Vagina (tissue), 2 donors: Measurements from ENCODE around the gene JADE1. TPM values are rescaled to one million over a fixed set of nuclear protein-coding genes. Genes with fewer than 3 reads are reported as not detected.

Source experiments
- DNase-seq, 2 donors: peaks; one replicate each; pipeline ENCODE4 v3.0.0-alpha.2; 2017; ENCODE audit errors: extremely low spot score in 2 of 2
- H3K27ac ChIP-seq: fragments of 200-600 bp; sonication (generic); one replicate; pipeline ENCODE4 v1.5.1; 2019
- H3K27me3 ChIP-seq: fragments of 200-600 bp; sonication (generic); one replicate; pipeline ENCODE4 v1.5.1; 2019
- H3K36me3 ChIP-seq, 2 donors: fragments of 200-600 bp; sonication (generic); one replicate each; pipeline ENCODE4 v1.5.1; 2017 to 2019
- H3K4me1 ChIP-seq: fragments of 200-600 bp; sonication (generic); one replicate; pipeline ENCODE4 v1.5.1; 2019
- H3K4me3 ChIP-seq, 2 donors: fragments of 200-600 bp; sonication (generic); 1 replicate in 1 of 2; 2 replicates in 1 of 2; pipeline ENCODE4 v1.5.1; 2016 to 2019
- H3K9me3 ChIP-seq: fragments of 200-600 bp; sonication (generic); one replicate; pipeline ENCODE4 v1.5.1; 2019
- CTCF ChIP-seq, 3 experiments: fragments of 450-650 bp in 2 of 3; fragments of 200-600 bp in 1 of 3; sonication (generic) in 1 of 3; IDR thresholded peaks; one replicate each; pipeline ENCODE4 v1.5.1; 2017 to 2019; ENCODE audit warnings: antibody characterized with exemption in 3 of 3, mild to moderate bottlenecking in 2 of 3, moderate library complexity in 2 of 3
- POLR2A ChIP-seq, 2 donors: fragments of 450-650 bp; IDR thresholded peaks; one replicate each; pipeline ENCODE4 v1.6.1; 2017; ENCODE audit warnings: antibody characterized with exemption in 2 of 2, mild to moderate bottlenecking in 2 of 2, moderate library complexity in 2 of 2
- POLR2AphosphoS5 ChIP-seq, 2 donors: sonication (generic); formaldehyde crosslinking; IDR thresholded peaks; one replicate each; pipeline ENCODE4 v1.9.0; 2017; ENCODE audit warnings: antibody characterized with exemption in 2 of 2, mild to moderate bottlenecking in 2 of 2, low read depth in 1 of 2; ENCODE audit not compliant: insufficient read depth in 1 of 2
- intact Hi-C: fragments of 100-400 bp; cut with DNase I; formaldehyde crosslinking; loops from one replicate; pipeline ENCODE4 v1.15.1; 2023
- total RNA-seq: library from RNA; depleted of rRNA; stranded (reverse); fragments of >200 nt; gene quantifications from one replicate; pipeline ENCODE4 v1.2.3, GENCODE V29; 2016

The JADE1 gene
- total RNA-seq, 1 donor from 2014 or later = 29.0 TPM

- Histone ChIP-seq H3K27ac (no peak overlapping the region), H3K36me3 (peaks cover 0 to 44% of the 10 kb centered on the region in 2 donors), H3K9me3 (no peaks in the 10 kb centered on the region), H3K27me3 (no peaks in the 10 kb centered on the region), H3K4me1 (peaks cover 16% of the 10 kb centered on the region), H3K4me3 (no peak overlapping the region)
- DNase-seq = no peak
- intact Hi-C loops = loop anchor here (5.0 to 10.0 kb wide), 2 partner anchors 410 to 673 kb away; no protein-coding TSS in a partner anchor
- TF ChIP-seq POLR2AphosphoS5 (IDR thresholded peaks at IDR 0.05; ENCODE audit: insufficient read depth in 1 of 2, low read depth in 1 of 2) (no peak), POLR2A (IDR thresholded peaks at IDR 0.05) (no peak), CTCF (IDR thresholded peaks at IDR 0.05) (no peak)
These were observed 55.6 kb downstream of the JADE1 start for GRCh38 chr4:128865132-128865531.

GRCh38 chr4:128866269-128866668 is 56.8 kb downstream of the JADE1 start:
- H3K9me3 ChIP-seq = no peaks in the 10 kb centered on the region
- peaks cover 0 to 45% of the 10 kb centered on the region in 2 donors for H3K36me3 ChIP-seq
- DNase-seq = no peak
- H3K27ac ChIP-seq = no peak overlapping the region
- H3K4me3 ChIP-seq = no peak overlapping the region
- no peaks in the 10 kb centered on the region for H3K27me3 ChIP-seq
- intact Hi-C loops = loop anchor here (5.0 to 10.0 kb wide), 2 partner anchors 411 to 674 kb away; no protein-coding TSS in a partner anchor
- TF ChIP-seq CTCF (IDR thresholded peaks at IDR 0.05) (no peak), POLR2A (IDR thresholded peaks at IDR 0.05) (no peak), POLR2AphosphoS5 (IDR thresholded peaks at IDR 0.05; ENCODE audit: insufficient read depth in 1 of 2, low read depth in 1 of 2) (no peak)
- peaks cover 10% of the 10 kb centered on the region for H3K4me1 ChIP-seq

GRCh38 chr4:128866691-128867090 is 57.2 kb downstream of the JADE1 start:
- DNase-seq = no peak
- intact Hi-C loops = loop anchor here (5.0 to 10.0 kb wide), 2 partner anchors 412 to 674 kb away; no protein-coding TSS in a partner anchor
- Histone ChIP-seq H3K27me3 (no peaks in the 10 kb centered on the region), H3K4me1 (peaks cover 10% of the 10 kb centered on the region), H3K36me3 (peaks cover 0 to 45% of the 10 kb centered on the region in 2 donors), H3K9me3 (no peaks in the 10 kb centered on the region), H3K27ac (no peak overlapping the region), H3K4me3 (no peak overlapping the region)
- TF ChIP-seq CTCF (IDR thresholded peaks at IDR 0.05) = no peak
- no peak for TF ChIP-seq POLR2AphosphoS5 (IDR thresholded peaks at IDR 0.05; ENCODE audit: insufficient read depth in 1 of 2, low read depth in 1 of 2)
- TF ChIP-seq POLR2A (IDR thresholded peaks at IDR 0.05) = no peak

GRCh38 chr4:128868758-128869157 is 59.3 kb downstream of the JADE1 start:
- no peaks in the 10 kb centered on the region for H3K4me1 ChIP-seq
- no peak for DNase-seq
- H3K27me3 ChIP-seq = no peaks in the 10 kb centered on the region
- no peak overlapping the region for H3K4me3 ChIP-seq
- H3K9me3 ChIP-seq = no peaks in the 10 kb centered on the region
- no peak overlapping the region for H3K27ac ChIP-seq
- H3K36me3 ChIP-seq = peaks cover 0 to 41% of the 10 kb centered on the region in 2 donors
- intact Hi-C loops = loop anchor here (5.0 to 10.0 kb wide), 2 partner anchors 414 to 676 kb away; no protein-coding TSS in a partner anchor
- no peak for TF ChIP-seq POLR2A (IDR thresholded peaks at IDR 0.05)
- no peak for TF ChIP-seq POLR2AphosphoS5 (IDR thresholded peaks at IDR 0.05; ENCODE audit: insufficient read depth in 1 of 2, low read depth in 1 of 2)
- no peak for TF ChIP-seq CTCF (IDR thresholded peaks at IDR 0.05)

GRCh38 chr4:128869776-128870509 is 60.4 kb downstream of the JADE1 start:
- Histone ChIP-seq H3K27me3 (no peaks in the 10 kb centered on the region), H3K36me3 (peaks cover 0 to 36% of the 10 kb centered on the region in 2 donors), H3K27ac (no peak overlapping the region), H3K4me1 (no peaks in the 10 kb centered on the region), H3K9me3 (no peaks in the 10 kb centered on the region), H3K4me3 (no peak overlapping the region)
- intact Hi-C loops = loop anchor here (5.0 to 10.0 kb wide), 2 partner anchors 415 to 678 kb away; no protein-coding TSS in a partner anchor
- DNase-seq = no peak
- no peak for TF ChIP-seq CTCF (IDR thresholded peaks at IDR 0.05)
